Uterus (tissue), 4 donors: ENCODE data around the gene TLE5. TPM values are rescaled to one million over a fixed set of nuclear protein-coding genes. Genes with fewer than 3 reads are reported as not detected.

Experiments used
- DNase-seq, 2 donors: peaks; one replicate each; pipeline ENCODE4 v3.0.0-alpha.2; 2019 to 2020
- H3K27ac ChIP-seq, 2 donors: fragments of 200-600 bp; sonication (generic); 1 replicate in 1 of 2; 2 replicates in 1 of 2; pipeline ENCODE4 v1.5.1; 2016 to 2018
- H3K27me3 ChIP-seq, 2 donors: fragments of 200-600 bp; sonication (generic); one replicate each; pipeline ENCODE4 v1.5.1; 2018 to 2019; ENCODE audit warnings: control low read depth in 1 of 2
- H3K36me3 ChIP-seq, 2 donors: fragments of 200-600 bp; sonication (generic); one replicate each; pipeline ENCODE4 v1.5.1; 2019; ENCODE audit warnings: control low read depth in 1 of 2
- H3K4me1 ChIP-seq, 2 donors: fragments of 200-600 bp; sonication (generic); one replicate each; pipeline ENCODE4 v1.5.1; 2018 to 2019; ENCODE audit warnings: control low read depth in 1 of 2
- H3K4me3 ChIP-seq, 2 donors: fragments of 200-600 bp; sonication (generic); 1 replicate in 1 of 2; 2 replicates in 1 of 2; pipeline ENCODE4 v1.5.1; 2018 to 2019; ENCODE audit warnings: mild to moderate bottlenecking in 1 of 2
- H3K9me3 ChIP-seq, 2 donors: fragments of 200-600 bp; sonication (generic); one replicate each; pipeline ENCODE4 v1.5.1; 2019; ENCODE audit warnings: control low read depth in 1 of 2
- CTCF ChIP-seq, 4 experiments: fragments of 200-600 bp in 2 of 4; fragments of 450-650 bp in 2 of 4; sonication (generic) in 2 of 4; IDR thresholded peaks; one replicate each; pipeline ENCODE4 v1.5.1; 2016 to 2019; ENCODE audit warnings: antibody characterized with exemption in 4 of 4, mild to moderate bottlenecking in 2 of 4, moderate library complexity in 1 of 4
- POLR2A ChIP-seq, 2 donors: fragments of 450-650 bp; IDR thresholded peaks; one replicate each; pipeline ENCODE4 v1.6.1; 2016; ENCODE audit warnings: antibody characterized with exemption in 2 of 2, mild to moderate bottlenecking in 1 of 2, moderate library complexity in 1 of 2
- intact Hi-C: fragments of 100-400 bp; cut with DNase I; formaldehyde crosslinking; loops from one replicate; pipeline ENCODE4 v1.15.1; 2023; ENCODE audit warnings: low total_unique reads
- total RNA-seq, 4 donors: library from RNA; depleted of rRNA in 3 of 4; stranded (reverse); fragments of >200 nt in 3 of 4; gene quantifications; one replicate each; pipeline versions ENCODE4 v1.1.0 to v1.2.4, GENCODE V29; 2014 to 2023
- donor health status: DM: yes; HTN: yes; CAD: no.

The TLE5 gene
- total RNA-seq, 4 donors from 2014 or later = 86.1 to 644 (median 429) TPM

GRCh38 chr19:3102239-3103140, 40.2 kb upstream of the TLE5 start:
- H3K9me3 ChIP-seq = no peaks in the 10 kb centered on the region
- intact Hi-C loops = loop anchor here (10.0 kb wide), 1 partner anchor 148 kb away; no protein-coding TSS in a partner anchor
- peaks cover 0 to 21% of the 10 kb centered on the region in 2 donors for H3K4me1 ChIP-seq
- no peak for DNase-seq
- H3K27ac ChIP-seq = no peak overlapping the region
- H3K27me3 ChIP-seq = no peaks in the 10 kb centered on the region
- H3K4me3 ChIP-seq = no peak overlapping the region
- TF ChIP-seq POLR2A (IDR thresholded peaks at IDR 0.05) (no peak), CTCF (IDR thresholded peaks at IDR 0.05) (no peak)
- H3K36me3 ChIP-seq = no peaks in the 10 kb centered on the region

GRCh38 chr19:3100747-3101730, 38.7 kb upstream of the TLE5 start:
- Histone ChIP-seq H3K27me3 (no peaks in the 10 kb centered on the region), H3K4me3 (no peak overlapping the region), H3K9me3 (no peaks in the 10 kb centered on the region), H3K36me3 (no peaks in the 10 kb centered on the region), H3K27ac (no peak overlapping the region), H3K4me1 (peaks cover 0 to 35% of the 10 kb centered on the region in 2 donors)
- intact Hi-C loops = loop anchor here (10.0 kb wide), 1 partner anchor 146 kb away; no protein-coding TSS in a partner anchor
- TF ChIP-seq POLR2A (IDR thresholded peaks at IDR 0.05) (no peak), CTCF (IDR thresholded peaks at IDR 0.05) (no peak)
- no peak for DNase-seq

- no peak overlapping the region for H3K27ac ChIP-seq
- H3K4me3 ChIP-seq = no peak overlapping the region
- no peaks in the 10 kb centered on the region for H3K36me3 ChIP-seq
- intact Hi-C loops = loop anchor here (10.0 kb wide), 1 partner anchor 146 kb away; no protein-coding TSS in a partner anchor
- H3K9me3 ChIP-seq = no peaks in the 10 kb centered on the region
- peaks cover 0 to 42% of the 10 kb centered on the region in 2 donors for H3K4me1 ChIP-seq
- no peak for TF ChIP-seq POLR2A (IDR thresholded peaks at IDR 0.05)
- TF ChIP-seq CTCF (IDR thresholded peaks at IDR 0.05) = no peak
- DNase-seq = no peak
- no peaks in the 10 kb centered on the region for H3K27me3 ChIP-seq
These were observed 38.0 kb upstream of the TLE5 start for GRCh38 chr19:3100331-3100730.

- Histone ChIP-seq H3K9me3 (no peaks in the 10 kb centered on the region), H3K27ac (peak overlapping the region; percentile 67 to 73), H3K4me3 (peak overlapping the region in 1 of 2 donors; percentile 95), H3K36me3 (no peaks in the 10 kb centered on the region), H3K4me1 (peaks cover 0 to 46% of the 10 kb centered on the region in 2 donors), H3K27me3 (no peaks in the 10 kb centered on the region)
- TF ChIP-seq CTCF (IDR thresholded peaks at IDR 0.05) = no peak
- no peak for TF ChIP-seq POLR2A (IDR thresholded peaks at IDR 0.05)
- no peak for DNase-seq
- intact Hi-C loops = loop anchor here (10.0 kb wide), 1 partner anchor 145 kb away; no protein-coding TSS in a partner anchor
These were observed 37.3 kb upstream of the TLE5 start for GRCh38 chr19:3099347-3100145.
